HepG2 (cell line): ENCODE measurements around the gene CD44. TPM values are rescaled to one million over a fixed set of nuclear protein-coding genes. Genes with fewer than 3 reads are reported as not detected.

Experiments used
- ATAC-seq: fragments of 200-7000 bp; cut with Tn5 transposase; 3 replicates; pipeline ENCODE4 v1.9.1; 2020; ENCODE audit warnings: mild to moderate bottlenecking, moderate library complexity
- BruUV-seq: library from RNA; stranded (reverse); fragments of 400-500 nt; replicated peaks from 2 replicates; lab custom pipeline; 2021; lab: Mats Ljungman, UMichigan
- CTCF ChIA-PET: fragments of 300-600 bp; formaldehyde crosslinking; extraction: SDS; loops from one replicate; lab custom pipeline; 2021; ENCODE audit warnings: low total read pairs, inconsistent platforms, low intra/inter-chr PET ratio; lab: Yijun Ruan, JAX
- POLR2A ChIA-PET: fragments of 350-600 bp; sonication (Branson Sonifier 250); formaldehyde crosslinking; loops from one replicate; lab custom pipeline; 2020; ENCODE audit warnings: antibody characterized with exemption, inconsistent platforms; lab: Yijun Ruan, JAX
- DNase-seq: peaks from one replicate; pipeline ENCODE4 v3.0.0-alpha.2; 2015; ENCODE audit warnings: low spot score
- FAIRE-seq: peaks from 3 replicates; lab custom pipeline; 2011; peaks lifted over from hg19 to GRCh38; lab: Jason Lieb, UNC
- H2AFZ ChIP-seq: one replicate; pipeline ENCODE4 v1.6.1; 2011; ENCODE audit warnings: low read length, inconsistent platforms
- H3K27ac ChIP-seq: fragments of 300-600 bp; 3 replicates; pipeline ENCODE4 v1.8.0; 2011; ENCODE audit warnings: mixed run types, mild to moderate bottlenecking, mixed read lengths, low read length, inconsistent platforms; ENCODE audit not compliant: insufficient read depth; ENCODE audit errors: extremely low read length
- H3K27me3 ChIP-seq, 2 experiments: fragments of 200-600 bp in 1 of 2; 2 replicates in 1 of 2; 3 replicates in 1 of 2; pipeline versions ENCODE4 v1.6.0 to v1.8.0; 2011; ENCODE audit warnings: low read length in 2 of 2, mild to moderate bottlenecking in 2 of 2, moderate library complexity in 2 of 2, inconsistent platforms in 1 of 2; ENCODE audit not compliant: insufficient read depth in 2 of 2, control insufficient read depth in 1 of 2
- H3K36me3 ChIP-seq, 2 experiments: fragments of 200-600 bp in 1 of 2; replicated peaks in 1 of 2; 2 replicates in 1 of 2; 3 replicates in 1 of 2; pipeline versions ENCODE4 v1.5.1 to v1.8.0; 2011; ENCODE audit warnings: low read length in 2 of 2, inconsistent platforms in 1 of 2; ENCODE audit not compliant: insufficient read depth in 2 of 2, control insufficient read depth in 1 of 2
- H3K4me1 ChIP-seq: 2 replicates; pipeline ENCODE4 v1.5.1; 2012; ENCODE audit warnings: low read length, inconsistent platforms; ENCODE audit not compliant: insufficient read depth
- H3K4me2 ChIP-seq: 2 replicates; pipeline ENCODE4 v1.6.0; 2011; ENCODE audit warnings: low read depth, low read length, inconsistent platforms
- H3K4me3 ChIP-seq, 3 experiments: fragments of 200-600 bp in 1 of 3; sonication (generic), shearing (Covaris generic) in 1 of 3; replicated peaks in 1 of 3; 2 replicates each; pipeline ENCODE4 v1.5.1; 2011 to 2016; ENCODE audit warnings: low read length in 3 of 3, inconsistent platforms in 2 of 3, low read depth in 2 of 3, mild to moderate bottlenecking in 2 of 3, control low read depth in 1 of 3, mixed read lengths in 1 of 3; ENCODE audit not compliant: insufficient read depth in 1 of 3
- H3K79me2 ChIP-seq: one replicate; pipeline ENCODE4 v1.6.1; 2011; ENCODE audit warnings: low read length, inconsistent platforms; ENCODE audit not compliant: insufficient read depth
- H3K9ac ChIP-seq: 2 replicates; pipeline ENCODE4 v1.6.0; 2011; ENCODE audit warnings: mild to moderate bottlenecking, low read depth, low read length, inconsistent platforms; ENCODE audit not compliant: insufficient read depth
- H3K9me3 ChIP-seq: 2 replicates; pipeline ENCODE4 v1.5.1; 2012; ENCODE audit warnings: mild to moderate bottlenecking, low read length
- H4K20me1 ChIP-seq: 2 replicates; pipeline ENCODE4 v1.6.0; 2011; ENCODE audit warnings: inconsistent platforms, mild to moderate bottlenecking, low read length, moderate library complexity; ENCODE audit not compliant: insufficient read depth
- BRCA1 ChIP-seq: sonication (generic); formaldehyde crosslinking; IDR thresholded peaks from 2 replicates; pipeline ENCODE4 v1.4.0; 2020; ENCODE audit warnings: missing genetic modification reagents
- DR1 ChIP-seq: sonication (generic); formaldehyde crosslinking; IDR thresholded peaks from 2 replicates; pipeline ENCODE4 v1.8.0; 2021; ENCODE audit warnings: mild to moderate bottlenecking, missing genetic modification reagents, inconsistent platforms
- TP53 ChIP-seq: sonication (generic); formaldehyde crosslinking; conservative IDR thresholded peaks from 2 replicates; pipeline ENCODE4 v1.4.0; 2020; ENCODE audit warnings: missing genetic modification reagents
- ZNF616 ChIP-seq: sonication (generic); formaldehyde crosslinking; IDR thresholded peaks from 2 replicates; pipeline ENCODE4 v1.5.0; 2020; ENCODE audit warnings: low read depth, mild to moderate bottlenecking, missing genetic modification reagents
- ZNF850 ChIP-seq: sonication (generic); formaldehyde crosslinking; conservative IDR thresholded peaks from 2 replicates; pipeline ENCODE4 v1.9.0; 2021; ENCODE audit warnings: mild to moderate bottlenecking, missing genetic modification reagents
- WGBS: methylation state at CpG from one replicate; pipeline ENCODE4 v1.1.6; 2017; ENCODE audit warnings: low lambda C conversion rate; 5-methylcytosine and 5-hydroxymethylcytosine counted together
- in situ Hi-C: cut with HindIII; loops from 2 replicates; pipeline ENCODE4 v1.10.0; 2017; ENCODE audit warnings: low pct_unique_long_range_greater_than_20kb; ENCODE audit not compliant: extremely low pct_ligation_motif_present
- intact Hi-C: fragments of 100-400 bp; cut with micrococcal nuclease; formaldehyde crosslinking; loops from one replicate; pipeline ENCODE4 v1.10.0; 2022; ENCODE audit not compliant: unreplicated experiment
- polyA plus RNA-seq, 8 experiments: library from polyadenylated mRNA; depleted of rRNA in 3 of 8; stranded (reverse) in 7 of 8; unstranded in 1 of 8; fragments of >200 nt; fragmentation: Illumina TruSeq in 4 of 8; extraction: Trizol in 4 of 8; gene quantifications; 2 replicates each; pipeline versions ENCODE4 v1.2.1 to v1.2.3, GENCODE V29; 2011 to 2016; ENCODE audit warnings: low read depth in 4 of 8, missing spikeins in 1 of 8, mixed read lengths in 1 of 8; ENCODE audit not compliant: insufficient read depth in 1 of 8
- total RNA-seq, 5 experiments: library from RNA; depleted of rRNA; stranded (reverse); fragments of >200 nt; fragmentation: Illumina TruSeq; extraction: Trizol; gene quantifications; 2 replicates each; pipeline ENCODE4 v1.2.3, GENCODE V29; 2016; ENCODE audit warnings: low read depth in 1 of 5

Gene CD44
- total and polyA plus RNA-seq, 2 of the 13 experiments (the other 11 are each of a cell fraction or from before 2014, with no cell fraction given), result 0.02 to 0.11 TPM

DNA sequence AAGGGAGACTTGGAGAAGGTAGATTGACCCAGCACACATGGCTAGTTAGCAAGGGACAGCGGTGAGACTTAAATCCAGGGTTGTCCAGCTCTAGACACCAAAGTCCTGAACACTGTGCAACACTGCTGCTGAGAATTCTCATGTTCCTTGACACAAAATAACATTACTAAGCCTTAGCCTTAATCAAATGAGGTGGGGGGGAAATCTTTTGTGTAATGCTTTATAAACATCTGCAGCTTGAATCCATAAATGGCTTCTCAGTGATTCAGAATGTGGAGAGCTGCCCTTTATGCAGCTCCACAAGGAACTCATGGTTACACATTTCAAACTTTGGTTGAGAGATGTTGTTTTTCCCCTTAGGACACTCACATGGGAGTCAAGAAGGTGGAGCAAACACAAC lies 80.0 kb downstream of the CD44 start:
- no TSS peak for BruUV-seq
- ATAC-seq, result no peak
- POLR2A ChIA-PET, result no interaction called here

DNA sequence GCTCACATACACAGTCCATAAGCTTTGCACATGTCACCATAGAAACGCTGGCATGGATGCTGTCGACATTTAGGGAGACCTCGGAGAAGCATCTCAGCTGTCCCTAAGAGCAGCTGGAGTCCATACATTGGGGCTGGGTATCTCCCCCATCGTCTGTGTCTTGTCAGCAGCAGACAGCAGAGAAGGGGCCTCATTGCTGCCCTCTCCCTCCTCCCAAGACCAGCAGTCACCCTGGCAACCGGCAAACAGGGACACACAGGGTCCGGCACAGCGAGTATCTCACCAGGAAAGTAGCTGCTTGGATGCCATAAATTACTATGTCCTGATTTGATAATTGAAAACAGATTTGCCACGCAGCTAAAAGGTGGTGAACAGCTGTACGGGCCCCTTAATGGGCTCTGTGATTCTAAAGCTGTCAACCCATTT lies 84.4 kb downstream of the CD44 start:
- Histone ChIP-seq H3K4me3 (no peak overlapping the region), H3K36me3 (no peaks in the 10 kb centered on the region), H2AFZ (no peak overlapping the region), H3K4me1 (0 out of 2 replicates have a peak, but pooled peaks cover 6% of the 10 kb centered on the region), H3K79me2 (no peaks in the 10 kb centered on the region), H3K4me2 (no peak overlapping the region), H3K9me3 (no peaks in the 10 kb centered on the region), H3K27me3 (peaks cover 0 to 8% of the 10 kb centered on the region in 2 experiments; a peak in 2 of 5 replicates), H3K27ac (no peak overlapping the region), H4K20me1 (no peaks in the 10 kb centered on the region), H3K9ac (no peak overlapping the region)
- WGBS, result 46% methylated on average over 8 of the region's 9 CpGs
- TF ChIP-seq DR1 (CRISPR knock-in tag) (no peak), ZNF616 (CRISPR knock-in tag) (no peak), ZNF850 (CRISPR knock-in tag) (no peak), BRCA1 (CRISPR knock-in tag) (no peak)
- no peak for ATAC-seq
- BruUV-seq, result no TSS peak
- no peak for FAIRE-seq
- in situ Hi-C loops (no loop called here), intact Hi-C loops (no loop called here)
- no peak for DNase-seq
- ChIA-PET CTCF (no interaction called here), POLR2A (no interaction called here)

More for the DNA sequence above, 80.0 kb downstream of the CD44 start:
- H4K20me1 ChIP-seq, result no peaks in the 10 kb centered on the region
- in situ Hi-C loops (no loop called here), intact Hi-C loops (no loop called here)
- H3K27ac ChIP-seq, result no peak overlapping the region
- peaks cover 12% of the 10 kb centered on the region for H3K4me1 ChIP-seq
- no peaks in the 10 kb centered on the region for H3K79me2 ChIP-seq
- H3K9me3 ChIP-seq, result no peaks in the 10 kb centered on the region
- TF ChIP-seq TP53 (CRISPR knock-in tag), result no peak
- no peaks in the 10 kb centered on the region for H3K36me3 ChIP-seq
- WGBS, result 80% methylated on average over 1 of the region's 1 CpG
- H3K9ac ChIP-seq, result no peak overlapping the region
- H3K27me3 ChIP-seq, result peaks cover 0 to 8% of the 10 kb centered on the region in 2 experiments; a peak in 2 of 5 replicates
- no peak overlapping the region for H2AFZ ChIP-seq
- no peak overlapping the region for H3K4me2 ChIP-seq
- CTCF ChIA-PET, result no interaction called here
- no peak overlapping the region for H3K4me3 ChIP-seq
- DNase-seq (no peak), FAIRE-seq (no peak)
